ENCODE results near the gene ATP5IF1. TPM values are rescaled to one million over a fixed set of nuclear protein-coding genes. Genes with fewer than 3 reads are reported as not detected.

The ATP5IF1 gene
- total RNA-seq, result 78.8 and 81.8 TPM in 2 replicates

GRCh38 chr1:28235755-28236655 lies at the start of gene ATP5IF1:
ATP5IF1 (plus strand) TSS chr1:28236124; CDS start chr1:28236184, 60 bp downstream.

DNA sequence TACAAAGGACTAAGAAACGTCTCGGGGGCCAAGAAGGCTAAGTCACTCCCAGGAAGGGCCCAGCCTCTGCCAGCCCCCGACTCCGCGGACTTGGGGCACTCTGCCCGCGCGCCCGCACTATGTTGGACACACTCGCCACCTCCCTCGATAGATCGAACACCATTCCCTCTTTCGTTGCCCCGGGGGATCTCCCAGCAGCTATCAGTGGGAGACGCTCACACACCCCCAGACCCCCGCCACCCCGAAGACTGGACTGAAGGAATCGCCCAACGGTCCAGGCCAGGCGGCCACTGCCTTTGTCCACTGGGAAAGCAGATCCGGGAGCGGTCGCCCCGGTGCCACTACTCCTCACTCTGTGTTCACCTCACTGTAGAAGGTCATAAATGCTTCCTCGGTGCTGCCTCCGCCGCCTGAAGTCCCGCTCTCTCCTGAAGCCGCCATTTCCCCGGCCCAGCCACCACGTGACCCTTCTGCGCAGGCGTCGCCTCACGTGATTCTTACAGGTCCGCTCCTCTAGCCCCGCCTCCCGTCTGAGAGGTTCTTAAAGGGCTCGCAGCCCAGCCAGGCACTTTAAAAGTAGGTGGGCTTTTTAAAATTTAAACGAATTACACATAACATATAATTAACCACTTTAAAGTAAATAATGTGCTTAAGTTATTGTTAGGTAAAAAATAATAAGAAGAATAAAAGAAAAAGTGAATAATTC lies 3.2 kb upstream of the ATP5IF1 start, which contains the start of gene DNAJC8:
Gene DNAJC8 (minus strand): TSS at position 472 of the 706 bp plus-strand sequence. CDS start 31 bp downstream, at position 441.

GRCh38 chr1:28259252-28259933 lies 23.5 kb downstream of the ATP5IF1 start, which contains the start of gene SESN2:
SESN2 (plus strand) TSS chr1:28259518; CDS start chr1:28259848, 330 bp downstream.

Other genes with a start within 250 kb of the ATP5IF1 start
- 15.7 and 16.1 TPM in 2 replicates for gene EYA3, start 147.5 kb upstream of the ATP5IF1 start, total RNA-seq
- 0.03 and 0.07 TPM in 2 replicates for gene PTAFR, start 59.4 kb upstream of the ATP5IF1 start, total RNA-seq
- 32.5 and 37.9 TPM in 2 replicates for gene DNAJC8, start 3.1 kb upstream of the ATP5IF1 start, total RNA-seq
- 15.8 and 32.8 TPM in 2 replicates for gene SESN2, start 23.4 kb downstream of the ATP5IF1 start, total RNA-seq
- gene MED18, start 92.9 kb downstream of the ATP5IF1 start, total RNA-seq, result 21.5 and 29.3 TPM in 2 replicates
- gene PHACTR4, start 133.6 kb downstream of the ATP5IF1 start, total RNA-seq, result 7.3 and 10.0 TPM in 2 replicates

All from smooth muscle cell of the pulmonary artery (primary cell).